Caki2 (cell line): ENCODE results near the gene MAD1L1. TPM values are rescaled to one million over a fixed set of nuclear protein-coding genes. Genes with fewer than 3 reads are reported as not detected.
"Not testable (repeated sequence)": the region's sequence is repeated elsewhere in the genome, so short reads cannot be mapped to it uniquely, and the experiment has no call there.

Experiments used
- DNase-seq: peaks from one replicate; pipeline ENCODE4 v3.0.0-alpha.2; 2015; ENCODE audit warnings: low read depth
- in situ Hi-C: cut with HindIII; loops from 2 replicates; pipeline ENCODE4 v1.10.0; 2016; ENCODE audit warnings: low sequenced_read_pairs, low pct_unique_long_range_greater_than_20kb, mixed read lengths
- total RNA-seq: library from RNA; depleted of rRNA; stranded (reverse); fragments of >200 nt; shearing (Covaris generic); gene quantifications from 2 replicates; pipeline ENCODE4 v1.2.3, GENCODE V29; 2014; ENCODE audit warnings: low replicate concordance

MAD1L1 gene
- total RNA-seq, 1 experiment from 2014 or later: 123 TPM

GRCh38 chr7:2004841-2005725 is 227.7 kb downstream of the MAD1L1 start:
- no peak for DNase-seq
- in situ Hi-C loops: no loop called here

GRCh38 chr7:2003931-2004812 is 228.6 kb downstream of the MAD1L1 start:
- no peak for DNase-seq
- in situ Hi-C loops: no loop called here

GRCh38 chr7:2003451-2003930 is 229.3 kb downstream of the MAD1L1 start:
- in situ Hi-C loops: no loop called here
- DNase-seq: no peak

- in situ Hi-C loops: no loop called here
- DNase-seq: no peak
These were observed 229.9 kb downstream of the MAD1L1 start for GRCh38 chr7:2002561-2003450.

GRCh38 chr7:2001601-2002442 is 230.9 kb downstream of the MAD1L1 start:
- in situ Hi-C loops: no loop called here

GRCh38 chr7:2000746-2001321 is 231.9 kb downstream of the MAD1L1 start:
- in situ Hi-C loops: no loop called here
- no peak for DNase-seq

More at GRCh38 chr7:2001601-2002442, 230.9 kb downstream of the MAD1L1 start:
- no peak for DNase-seq

- in situ Hi-C loops: no loop called here
- DNase-seq: no peak
These were observed 232.5 kb downstream of the MAD1L1 start for GRCh38 chr7:2000153-2000687.

- in situ Hi-C loops: no loop called here
- DNase-seq: no peak
These were observed 233.3 kb downstream of the MAD1L1 start for GRCh38 chr7:1999278-1999984.

- in situ Hi-C loops: no loop called here
- no peak for DNase-seq
These were observed 234.6 kb downstream of the MAD1L1 start for GRCh38 chr7:1998146-1998545.

- in situ Hi-C loops: no loop called here
- no peak for DNase-seq
These were observed 235.1 kb downstream of the MAD1L1 start for GRCh38 chr7:1997537-1998076.

GRCh38 chr7:1996816-1997215 is 235.9 kb downstream of the MAD1L1 start:
- in situ Hi-C loops: no loop called here
- no peak for DNase-seq

- DNase-seq, in situ Hi-C loops: not testable (repeated sequence)
These were observed 236.8 kb downstream of the MAD1L1 start for GRCh38 chr7:1995911-1996420.

GRCh38 chr7:1995426-1995825 is 237.3 kb downstream of the MAD1L1 start:
- in situ Hi-C loops: no loop called here

GRCh38 chr7:1994931-1995330 is 237.8 kb downstream of the MAD1L1 start:
- in situ Hi-C loops: no loop called here
- no peak for DNase-seq

More at GRCh38 chr7:1995426-1995825, 237.3 kb downstream of the MAD1L1 start:
- DNase-seq: no peak
